HG03460 (cell line): ENCODE data around the gene PRXL2B.

ENCODE experiments used
- ATAC-seq: cut with Tn5 transposase; IDR thresholded peaks from one replicate; pipeline ENCODE4 v1.9.1; 2021; ENCODE audit not compliant: unreplicated experiment

PRXL2B gene

DNA sequence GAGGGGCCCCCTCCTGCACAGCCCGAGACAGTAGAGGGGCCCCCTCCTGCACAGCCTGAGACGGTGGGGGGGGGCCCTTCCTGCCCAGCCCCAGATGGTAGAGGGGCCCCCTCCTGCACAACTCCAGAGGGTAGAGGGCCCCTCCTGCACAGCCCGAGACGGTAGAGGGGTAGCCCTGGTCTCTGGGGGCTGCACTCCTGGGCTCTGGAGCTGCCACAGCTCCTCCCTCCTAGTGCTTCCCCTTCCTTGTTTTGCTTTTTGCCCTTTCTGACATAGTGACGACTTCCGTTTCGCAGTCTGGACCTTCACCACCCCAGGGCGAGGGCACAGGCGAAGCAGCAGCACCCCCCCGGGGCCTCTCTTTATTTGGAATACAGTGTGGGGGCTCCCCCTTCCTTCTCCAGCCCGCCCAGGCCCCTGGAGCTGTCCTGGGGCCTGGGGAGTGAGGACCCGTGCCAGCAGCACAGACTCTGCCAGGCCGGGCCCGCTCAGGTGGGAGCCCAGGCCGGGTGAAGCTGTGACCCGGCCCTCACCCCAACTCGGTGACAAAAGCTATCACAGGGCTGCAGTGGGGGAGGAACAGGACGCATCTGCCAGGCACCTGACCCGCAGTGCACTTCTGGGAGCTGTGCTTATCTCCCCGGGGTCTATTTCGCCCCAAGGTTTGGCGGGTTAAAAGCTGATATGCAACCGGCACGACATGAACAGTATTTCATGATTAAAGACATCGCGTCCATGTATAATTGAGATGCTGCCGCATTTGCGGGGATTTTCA is 1.1 kb upstream of the PRXL2B start:
- peak; percentile 40 for ATAC-seq

DNA sequence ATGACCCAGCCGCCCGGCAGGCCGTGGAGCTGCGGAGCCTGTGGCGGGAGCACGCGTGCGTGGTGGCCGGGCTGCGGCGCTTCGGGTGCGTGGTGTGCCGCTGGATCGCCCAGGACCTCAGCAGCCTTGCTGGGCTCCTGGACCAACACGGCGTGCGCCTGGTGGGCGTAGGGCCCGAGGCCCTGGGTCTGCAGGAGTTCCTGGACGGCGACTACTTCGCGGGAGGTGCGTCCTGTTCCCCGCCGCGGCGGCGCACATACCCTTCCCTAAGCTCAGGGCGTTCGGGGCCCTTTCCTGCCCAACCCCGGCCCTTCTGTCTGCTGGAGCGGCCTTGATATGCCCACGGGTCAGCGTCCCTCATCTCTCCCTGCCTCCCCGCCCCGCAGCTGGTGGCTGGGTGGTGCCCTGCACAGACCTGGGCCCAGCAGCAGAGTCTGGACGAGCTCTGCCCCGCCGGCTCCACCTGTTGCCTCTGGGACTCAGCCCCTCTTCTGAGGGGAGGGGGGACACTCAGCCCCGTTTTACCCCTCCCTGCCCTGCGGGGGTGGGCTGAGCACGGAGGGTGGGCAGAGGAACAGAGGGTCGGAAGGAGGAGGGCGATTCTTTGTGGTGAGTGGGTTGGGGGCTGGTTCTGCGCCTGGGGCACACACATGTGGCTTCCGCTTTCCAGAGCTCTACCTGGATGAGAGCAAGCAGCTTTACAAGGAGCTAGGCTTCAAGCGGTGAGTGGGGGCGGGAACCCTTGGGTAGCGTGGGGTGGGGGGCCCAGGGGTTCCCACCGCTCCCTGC is 688 bp downstream of the PRXL2B start:
- no peak for ATAC-seq

- no peak for ATAC-seq
Observed at GRCh38 chr1:2587860-2588571, 1.4 kb downstream of the PRXL2B start.

- no peak for ATAC-seq
Observed at GRCh38 chr1:2588661-2589430, 2.3 kb downstream of the PRXL2B start.

GRCh38 chr1:2589431-2590232 is 3.1 kb downstream of the PRXL2B start:
- no peak for ATAC-seq

GRCh38 chr1:2590233-2591141 is 3.9 kb downstream of the PRXL2B start:
- ATAC-seq: no peak

DNA sequence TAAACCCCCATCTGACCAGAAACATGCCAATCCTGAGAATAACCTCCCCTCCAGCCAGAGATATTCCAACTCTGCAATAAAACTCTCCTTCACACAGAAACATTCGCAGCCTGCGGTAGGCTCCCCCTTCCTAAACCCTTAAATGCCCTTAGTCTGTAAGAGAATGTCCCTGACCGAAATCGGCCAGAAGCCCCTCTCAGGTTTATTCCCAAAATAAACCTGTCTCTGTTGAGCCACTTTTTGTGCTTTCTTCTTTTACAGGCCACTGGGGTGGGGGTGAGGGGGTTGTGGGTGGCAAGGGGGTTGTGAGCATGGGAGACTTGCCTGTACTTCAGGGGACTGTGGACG is 4.6 kb downstream of the PRXL2B start:
- ATAC-seq: no peak

- ATAC-seq: no peak
Observed at GRCh38 chr1:2591581-2592261, 5.1 kb downstream of the PRXL2B start.

DNA sequence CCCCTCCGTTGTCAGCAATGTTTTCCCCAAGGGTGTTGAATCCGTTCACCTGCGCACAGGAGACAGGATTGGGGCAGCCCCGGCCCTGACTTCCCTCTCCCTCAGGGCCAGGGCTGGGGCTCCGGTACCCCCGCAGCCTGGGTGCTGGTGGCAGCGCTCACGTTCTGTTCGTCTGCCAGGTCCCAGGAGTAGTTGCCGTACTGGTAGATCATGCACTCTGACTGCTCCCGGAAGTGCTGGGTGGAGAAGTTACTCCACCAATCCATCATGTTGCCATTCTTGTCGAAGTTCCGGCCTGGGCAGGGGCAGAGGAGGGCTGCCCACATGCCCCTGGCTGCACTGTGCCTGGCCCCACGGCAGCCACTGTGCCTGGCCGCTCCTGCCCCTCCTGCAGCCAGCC is 6.1 kb downstream of the PRXL2B start:
- ATAC-seq: no peak

GRCh38 chr1:2593251-2593878 is 6.8 kb downstream of the PRXL2B start:
- ATAC-seq: no peak

GRCh38 chr1:2594001-2594640 is 7.5 kb downstream of the PRXL2B start:
- ATAC-seq: no peak

DNA sequence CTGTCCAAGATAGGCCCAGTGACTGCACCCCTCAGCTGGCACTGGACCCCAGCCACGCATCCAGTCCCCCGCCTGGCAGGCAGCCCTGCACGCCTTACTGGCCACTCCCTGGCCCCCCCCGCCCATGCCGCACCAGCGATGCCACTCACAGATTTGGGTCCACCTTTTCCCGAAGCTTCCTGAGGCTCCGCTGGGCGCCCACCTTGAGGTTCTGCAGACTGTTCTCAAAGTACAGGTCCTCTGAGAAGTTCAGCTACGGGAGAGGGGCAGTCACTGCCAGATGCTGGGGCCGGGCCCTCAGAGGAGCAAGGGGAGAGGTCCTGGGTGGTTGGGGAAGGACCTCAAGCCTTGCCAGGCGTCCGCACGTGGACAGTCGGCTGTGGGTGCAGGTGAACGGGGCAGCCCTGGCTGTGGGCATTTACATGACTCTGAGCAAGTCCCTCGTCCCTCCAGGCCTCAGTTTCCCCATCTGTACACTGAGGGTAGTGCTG is 8.1 kb downstream of the PRXL2B start:
- ATAC-seq: no peak

DNA sequence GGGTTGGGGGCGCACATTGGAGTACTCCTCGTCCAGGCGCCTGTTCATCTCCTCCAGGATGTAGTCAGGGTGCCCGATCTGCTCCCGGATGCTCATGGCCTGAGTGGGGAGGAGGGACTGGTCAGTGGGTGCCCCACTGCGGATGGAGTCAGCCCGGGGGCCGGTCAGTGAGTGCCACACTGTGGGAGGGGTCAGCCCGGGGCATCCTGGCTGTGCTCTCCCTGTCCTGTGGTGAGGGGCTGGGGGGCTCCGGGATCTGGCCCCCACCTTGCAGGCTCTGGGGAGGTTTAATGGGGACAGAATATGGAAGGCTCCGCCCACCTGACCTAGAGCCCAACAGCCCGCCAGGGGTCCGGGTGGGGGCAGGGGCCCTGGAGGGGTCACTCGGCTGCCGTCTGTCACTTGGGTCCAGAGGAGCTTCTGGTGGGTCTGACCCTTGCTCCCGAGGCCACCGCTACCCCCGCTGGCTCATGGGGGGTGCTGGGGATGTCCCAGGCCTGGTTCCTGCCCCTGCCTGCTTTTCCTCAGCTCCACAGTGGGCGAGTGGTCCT is 8.8 kb downstream of the PRXL2B start:
- no peak for ATAC-seq

- ATAC-seq: no peak
Observed at GRCh38 chr1:2595812-2596529, 9.4 kb downstream of the PRXL2B start.

- no peak for ATAC-seq
Observed at GRCh38 chr1:2596530-2597333, 10.2 kb downstream of the PRXL2B start.
